Coronary artery (tissue), 2 donors: ENCODE results near the gene UROC1.

Source experiments
- DNase-seq: peaks from one replicate; pipeline ENCODE4 v3.0.0-alpha.2; 2017; ENCODE audit warnings: low spot score
- H3K27ac ChIP-seq, 2 donors: fragments of 200-600 bp; sonication (generic); one replicate each; pipeline ENCODE4 v1.5.1; 2016 to 2019
- H3K4me3 ChIP-seq: fragments of 200-600 bp; sonication (generic); 2 replicates; pipeline ENCODE4 v1.5.1; 2016; ENCODE audit warnings: mild to moderate bottlenecking, moderate library complexity
- TF ChIP-seq, protein P1 (sequence below): fragments of 200-600 bp; sonication (generic); IDR thresholded peaks from one replicate; pipeline ENCODE4 v1.5.1; 2019; ENCODE audit warnings: antibody characterized with exemption

Gene UROC1

DNA sequence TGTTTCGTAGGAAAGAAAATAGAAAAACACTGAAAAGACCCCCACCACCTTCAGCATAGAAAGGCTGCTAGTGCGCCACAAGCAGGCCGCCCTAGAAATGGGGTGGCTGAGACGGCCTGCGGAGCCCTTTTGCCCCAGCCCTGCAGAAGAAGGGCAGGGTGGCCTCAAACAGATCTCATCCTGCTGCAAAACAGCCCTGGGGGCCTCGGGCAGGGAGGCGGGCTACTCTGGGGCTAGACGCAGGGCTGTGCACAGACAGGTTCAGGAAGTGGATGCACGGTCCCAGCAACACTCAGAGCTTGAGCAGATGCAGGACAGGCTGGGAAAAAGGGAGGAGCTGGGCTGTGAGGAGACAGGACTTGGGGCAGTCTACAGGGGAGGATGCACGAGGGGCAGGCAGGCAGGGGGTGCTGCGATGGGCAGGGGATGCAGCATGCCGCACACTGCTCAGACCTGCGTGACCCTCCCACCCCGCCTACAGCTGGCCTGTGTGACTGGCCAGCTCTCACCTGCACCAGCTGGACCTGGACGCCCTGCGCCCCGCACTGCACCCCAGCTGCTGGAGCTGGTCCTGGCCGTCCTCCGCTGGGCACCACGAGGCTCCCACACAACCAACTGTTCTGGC lies 76.2 kb downstream of the UROC1 start:
- TF ChIP-seq, protein P1, sequence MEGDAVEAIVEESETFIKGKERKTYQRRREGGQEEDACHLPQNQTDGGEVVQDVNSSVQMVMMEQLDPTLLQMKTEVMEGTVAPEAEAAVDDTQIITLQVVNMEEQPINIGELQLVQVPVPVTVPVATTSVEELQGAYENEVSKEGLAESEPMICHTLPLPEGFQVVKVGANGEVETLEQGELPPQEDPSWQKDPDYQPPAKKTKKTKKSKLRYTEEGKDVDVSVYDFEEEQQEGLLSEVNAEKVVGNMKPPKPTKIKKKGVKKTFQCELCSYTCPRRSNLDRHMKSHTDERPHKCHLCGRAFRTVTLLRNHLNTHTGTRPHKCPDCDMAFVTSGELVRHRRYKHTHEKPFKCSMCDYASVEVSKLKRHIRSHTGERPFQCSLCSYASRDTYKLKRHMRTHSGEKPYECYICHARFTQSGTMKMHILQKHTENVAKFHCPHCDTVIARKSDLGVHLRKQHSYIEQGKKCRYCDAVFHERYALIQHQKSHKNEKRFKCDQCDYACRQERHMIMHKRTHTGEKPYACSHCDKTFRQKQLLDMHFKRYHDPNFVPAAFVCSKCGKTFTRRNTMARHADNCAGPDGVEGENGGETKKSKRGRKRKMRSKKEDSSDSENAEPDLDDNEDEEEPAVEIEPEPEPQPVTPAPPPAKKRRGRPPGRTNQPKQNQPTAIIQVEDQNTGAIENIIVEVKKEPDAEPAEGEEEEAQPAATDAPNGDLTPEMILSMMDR, result no peak
- Histone ChIP-seq H3K27ac (no peak overlapping the region), H3K4me3 (no peak overlapping the region)
- no peak for DNase-seq

GRCh38 chr3:126440709-126440995 lies 76.9 kb downstream of the UROC1 start:
- H3K4me3 ChIP-seq, result no peak overlapping the region
- H3K27ac ChIP-seq, result no peak overlapping the region
- TF ChIP-seq, protein P1, result no peak
- DNase-seq, result no peak

GRCh38 chr3:126439968-126440708 lies 77.4 kb downstream of the UROC1 start:
- DNase-seq, result no peak
- H3K27ac ChIP-seq, result no peak overlapping the region
- no peak overlapping the region for H3K4me3 ChIP-seq
- TF ChIP-seq, protein P1, result no peak

DNA sequence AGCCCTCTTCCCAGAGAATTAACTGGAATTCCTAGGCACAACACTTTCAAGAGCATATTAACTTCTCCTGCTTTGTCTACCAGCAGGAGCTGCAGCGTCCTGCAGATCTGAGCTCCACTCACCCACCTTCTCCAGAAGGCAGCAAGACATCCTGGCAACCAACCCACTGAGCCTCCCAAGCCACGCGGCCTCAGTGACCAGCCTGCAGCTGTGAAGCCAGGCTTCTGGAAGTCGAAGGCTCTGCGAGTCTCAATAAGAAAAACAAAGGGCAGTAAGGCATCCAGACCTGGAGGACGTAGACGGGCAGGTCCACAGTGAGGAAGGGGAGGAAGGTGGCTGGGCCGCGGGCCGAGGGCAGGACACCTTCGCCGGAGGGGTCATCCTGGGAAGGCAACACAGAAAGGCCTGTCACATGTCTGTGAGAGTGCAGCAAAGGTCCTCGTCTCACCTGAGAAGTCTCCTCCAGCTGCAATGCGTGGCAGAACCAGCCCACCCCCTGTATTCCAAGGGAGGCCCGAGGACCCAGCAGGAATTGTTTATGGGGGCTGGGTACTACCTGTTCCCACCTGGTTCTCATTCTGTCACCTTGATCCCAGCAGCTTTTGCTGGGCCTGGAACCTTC lies 78.1 kb downstream of the UROC1 start:
- H3K27ac ChIP-seq, result no peak overlapping the region
- TF ChIP-seq, protein P1, result no peak
- H3K4me3 ChIP-seq, result no peak overlapping the region
- DNase-seq, result no peak

DNA sequence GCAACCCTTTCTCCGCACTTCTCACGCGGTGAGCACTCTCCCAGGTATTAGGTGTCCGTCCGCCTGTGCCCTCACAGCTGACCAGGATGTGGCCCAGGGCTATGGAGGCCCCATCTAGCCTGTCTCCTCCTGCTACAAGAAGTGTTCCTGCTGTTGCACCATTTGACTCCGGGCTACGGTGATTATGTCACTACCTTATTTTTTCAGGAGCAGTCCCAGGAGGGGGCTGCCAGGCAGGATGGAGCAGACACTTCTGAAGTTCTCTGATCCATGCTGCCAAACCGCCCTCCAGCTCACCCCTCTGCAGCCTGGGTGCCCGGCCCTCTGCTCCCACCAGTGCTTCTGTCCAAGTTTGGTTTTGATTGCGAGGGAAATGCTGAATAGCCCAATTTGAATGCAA lies 78.8 kb downstream of the UROC1 start:
- Histone ChIP-seq H3K4me3 (no peak overlapping the region), H3K27ac (no peak overlapping the region)
- no peak for DNase-seq
- TF ChIP-seq, protein P1, result no peak

DNA sequence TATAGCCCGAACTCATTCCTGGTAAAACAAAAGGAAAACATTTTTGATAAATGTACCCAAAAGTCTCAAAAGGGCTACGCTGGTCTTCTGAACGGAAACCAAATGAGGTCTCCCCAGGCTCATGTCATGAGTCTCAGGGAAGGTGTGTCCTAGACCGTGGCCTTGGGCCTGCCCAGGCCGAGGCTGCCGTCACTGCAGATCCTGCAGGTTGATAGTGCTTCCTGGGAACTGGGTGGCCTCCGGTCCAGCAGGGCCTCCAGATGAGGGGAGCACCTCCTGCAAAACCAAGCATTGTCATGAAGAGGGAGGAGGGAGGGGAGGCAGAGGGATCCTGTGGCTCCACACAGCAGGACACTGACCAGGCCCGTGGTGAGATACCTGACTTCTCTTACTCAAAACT lies 79.4 kb downstream of the UROC1 start:
- no peak for DNase-seq
- no peak overlapping the region for H3K4me3 ChIP-seq
- TF ChIP-seq, protein P1, result no peak
- H3K27ac ChIP-seq, result no peak overlapping the region
